HUES48 (cell line): ENCODE results near the gene SPIRE2.
"Not testable (repeated sequence)": the region's sequence is repeated elsewhere in the genome, so short reads cannot be mapped to it uniquely, and the experiment has no call there.

Experiments used
- H3K27ac ChIP-seq: one replicate; pipeline ENCODE4 v1.7.0; 2013; ENCODE audit warnings: low read depth, low read length, inconsistent platforms
- H3K27me3 ChIP-seq: 2 replicates; pipeline ENCODE4 v1.6.1; 2013; ENCODE audit warnings: mild to moderate bottlenecking, low read length; ENCODE audit not compliant: control insufficient read depth, insufficient read depth
- H3K36me3 ChIP-seq: 2 replicates; pipeline ENCODE4 v1.6.1; 2013; ENCODE audit warnings: low read length; ENCODE audit not compliant: control insufficient read depth, insufficient read depth
- H3K4me1 ChIP-seq: 2 replicates; pipeline ENCODE4 v1.6.1; 2013; ENCODE audit warnings: mild to moderate bottlenecking, low read length; ENCODE audit not compliant: control insufficient read depth, insufficient read depth
- H3K4me3 ChIP-seq: 2 replicates; pipeline ENCODE4 v1.5.1; 2013; ENCODE audit warnings: mild to moderate bottlenecking, low read depth, low read length
- H3K9ac ChIP-seq: 2 replicates; pipeline ENCODE4 v1.6.1; 2013; ENCODE audit warnings: mild to moderate bottlenecking, low read depth, low read length, moderate library complexity
- H3K9me3 ChIP-seq: 2 replicates; pipeline ENCODE4 v1.6.1; 2013; ENCODE audit warnings: low read length; ENCODE audit not compliant: control insufficient read depth, insufficient read depth

Gene SPIRE2

GRCh38 chr16:89873109-89873971 lies 45.1 kb downstream of the SPIRE2 start, which contains the start of gene TCF25:
TCF25 (plus strand) TSS chr16:89873592; CDS start chr16:89873668, 76 bp downstream.
- H3K9ac ChIP-seq, result peak within 1 kb of the TSS; percentile 97
- peak within 1 kb of the TSS; percentile 100 for H3K27ac ChIP-seq
- H3K4me1 ChIP-seq, result no peaks in the 10 kb centered on the region
- H3K9me3 ChIP-seq, result peaks cover 4% of the 10 kb centered on the region
- peaks cover 21% of the 10 kb centered on the region for H3K36me3 ChIP-seq
- H3K4me3 ChIP-seq, result peak within 1 kb of the TSS; percentile 94
- H3K27me3 ChIP-seq, result no peaks in the 10 kb centered on the region

- Histone ChIP-seq H3K27me3 (no peaks in the 10 kb centered on the region), H3K36me3 (peaks cover 26% of the 10 kb centered on the region), H3K27ac (peak overlapping the region; percentile 100), H3K9ac (0 out of 2 replicates have a peak overlapping the region, but pooled peaks have one; percentile 31), H3K4me1 (no peaks in the 10 kb centered on the region), H3K4me3 (peak overlapping the region; percentile 94), H3K9me3 (peaks cover 4% of the 10 kb centered on the region)
Observed at GRCh38 chr16:89873972-89874689, 45.9 kb downstream of the SPIRE2 start.

DNA sequence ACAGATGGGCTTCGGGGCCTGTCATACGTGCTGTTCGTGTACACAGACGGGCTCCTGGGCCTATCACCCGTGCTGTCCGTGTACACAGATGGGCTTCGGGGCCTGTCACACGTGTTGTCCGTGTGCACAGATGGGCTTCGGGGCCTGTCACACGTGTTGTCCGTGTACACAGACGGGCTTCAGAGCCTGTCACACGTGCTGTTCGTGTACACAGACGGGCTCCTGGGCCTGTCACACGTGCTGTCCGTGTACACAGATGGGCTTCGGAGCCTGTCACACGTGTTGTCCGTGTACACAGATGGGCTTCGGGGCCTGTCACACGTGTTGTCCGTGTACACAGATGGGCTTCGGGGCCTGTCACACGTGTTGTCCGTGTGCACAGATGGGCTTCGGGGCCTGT lies 50.8 kb downstream of the SPIRE2 start:
- H3K36me3 ChIP-seq, result peaks cover 53% of the 10 kb centered on the region
- H3K9ac ChIP-seq, result not testable (repeated sequence)

DNA sequence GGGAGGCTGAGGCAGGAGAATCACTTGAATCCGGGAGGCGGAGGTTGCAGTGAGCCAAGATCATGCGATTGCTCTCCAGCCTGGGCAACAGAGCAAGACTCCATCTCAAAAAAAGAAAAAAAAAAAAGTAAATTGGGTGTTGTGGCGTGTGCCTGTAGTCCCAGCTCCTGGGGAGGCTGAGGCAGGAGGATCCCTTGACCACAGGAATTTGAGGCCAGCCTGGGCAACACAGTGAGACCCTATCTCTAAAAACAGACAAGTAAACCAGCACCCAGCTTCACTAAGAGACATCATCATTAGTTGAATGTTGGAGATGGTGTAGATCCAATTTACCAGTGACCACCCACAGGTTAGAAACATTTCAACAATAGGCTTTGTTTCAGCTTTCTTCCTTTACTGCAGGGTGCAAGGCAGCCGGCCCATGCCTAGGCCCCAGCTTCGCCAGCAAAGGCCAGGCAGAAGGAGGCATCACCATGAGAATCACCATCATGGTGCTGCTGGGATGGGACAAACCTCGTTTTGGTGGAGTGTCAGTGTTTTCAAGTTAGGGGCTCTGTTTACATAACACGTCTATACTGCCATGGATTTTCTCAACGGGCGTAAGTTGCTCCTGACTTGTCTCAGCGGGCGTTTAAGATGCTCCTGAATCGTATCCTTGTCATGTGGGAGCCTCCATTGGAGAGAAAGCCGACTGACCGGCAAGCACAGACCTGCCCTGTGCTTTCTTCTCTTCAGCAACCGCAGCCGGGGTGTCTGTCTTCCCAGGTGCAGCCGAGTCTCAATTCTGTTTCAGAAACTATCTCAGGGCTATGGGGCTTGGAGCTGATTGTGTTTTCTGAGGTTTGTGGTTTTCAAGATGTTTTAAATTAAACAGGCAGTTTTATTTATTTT lies 52.4 kb downstream of the SPIRE2 start:
- H3K9ac ChIP-seq, result no peak overlapping the region
- H3K9me3 ChIP-seq, result peaks cover 4% of the 10 kb centered on the region
- no peak overlapping the region for H3K4me3 ChIP-seq
- H3K27me3 ChIP-seq, result no peaks in the 10 kb centered on the region
- H3K27ac ChIP-seq, result no peak overlapping the region
- peaks cover 55% of the 10 kb centered on the region for H3K36me3 ChIP-seq
- no peaks in the 10 kb centered on the region for H3K4me1 ChIP-seq

More for the DNA sequence above, 50.8 kb downstream of the SPIRE2 start:
- H3K4me3 ChIP-seq, H3K9me3 ChIP-seq, H3K27me3 ChIP-seq, H3K4me1 ChIP-seq, H3K27ac ChIP-seq: not testable (repeated sequence)

- Histone ChIP-seq H3K4me1 (no peaks in the 10 kb centered on the region), H3K27ac (no peak overlapping the region), H3K4me3 (no peak overlapping the region), H3K9ac (no peak overlapping the region), H3K9me3 (no peaks in the 10 kb centered on the region), H3K36me3 (peaks cover 49% of the 10 kb centered on the region), H3K27me3 (no peaks in the 10 kb centered on the region)
Observed at GRCh38 chr16:89881368-89881730, 53.1 kb downstream of the SPIRE2 start.

GRCh38 chr16:89883346-89884040 lies 55.2 kb downstream of the SPIRE2 start:
- Histone ChIP-seq H3K36me3 (peaks cover 63% of the 10 kb centered on the region), H3K27me3 (no peaks in the 10 kb centered on the region), H3K4me3 (no peak overlapping the region), H3K4me1 (no peaks in the 10 kb centered on the region), H3K9ac (no peak overlapping the region), H3K27ac (no peak overlapping the region), H3K9me3 (no peaks in the 10 kb centered on the region)

- Histone ChIP-seq H3K27me3 (no peaks in the 10 kb centered on the region), H3K9me3 (no peaks in the 10 kb centered on the region), H3K4me1 (no peaks in the 10 kb centered on the region), H3K36me3 (peaks cover 59% of the 10 kb centered on the region), H3K27ac (no peak overlapping the region), H3K9ac (no peak overlapping the region), H3K4me3 (no peak overlapping the region)
Observed at GRCh38 chr16:89884041-89884421, 55.8 kb downstream of the SPIRE2 start.

GRCh38 chr16:89887243-89887642 lies 59.0 kb downstream of the SPIRE2 start:
- peaks cover 71% of the 10 kb centered on the region for H3K36me3 ChIP-seq
- H3K27ac ChIP-seq, result no peak overlapping the region
- no peaks in the 10 kb centered on the region for H3K4me1 ChIP-seq
- H3K9me3 ChIP-seq, result no peaks in the 10 kb centered on the region
- H3K9ac ChIP-seq, result no peak overlapping the region
- H3K27me3 ChIP-seq, result no peaks in the 10 kb centered on the region
- no peak overlapping the region for H3K4me3 ChIP-seq

- no peaks in the 10 kb centered on the region for H3K9me3 ChIP-seq
- H3K4me3 ChIP-seq, result no peak overlapping the region
- H3K4me1 ChIP-seq, result no peaks in the 10 kb centered on the region
- peaks cover 75% of the 10 kb centered on the region for H3K36me3 ChIP-seq
- H3K27me3 ChIP-seq, result no peaks in the 10 kb centered on the region
- no peak overlapping the region for H3K9ac ChIP-seq
- H3K27ac ChIP-seq, result no peak overlapping the region
Observed at GRCh38 chr16:89890200-89890599, 61.9 kb downstream of the SPIRE2 start.

- Histone ChIP-seq H3K9ac (no peak overlapping the region), H3K27ac (no peak overlapping the region), H3K9me3 (no peaks in the 10 kb centered on the region), H3K4me3 (no peak overlapping the region), H3K4me1 (no peaks in the 10 kb centered on the region), H3K36me3 (peaks cover 76% of the 10 kb centered on the region), H3K27me3 (no peaks in the 10 kb centered on the region)
Observed at GRCh38 chr16:89890886-89891657, 62.8 kb downstream of the SPIRE2 start.
